Measurements from ENCODE around the gene TSHZ2.

DNA sequence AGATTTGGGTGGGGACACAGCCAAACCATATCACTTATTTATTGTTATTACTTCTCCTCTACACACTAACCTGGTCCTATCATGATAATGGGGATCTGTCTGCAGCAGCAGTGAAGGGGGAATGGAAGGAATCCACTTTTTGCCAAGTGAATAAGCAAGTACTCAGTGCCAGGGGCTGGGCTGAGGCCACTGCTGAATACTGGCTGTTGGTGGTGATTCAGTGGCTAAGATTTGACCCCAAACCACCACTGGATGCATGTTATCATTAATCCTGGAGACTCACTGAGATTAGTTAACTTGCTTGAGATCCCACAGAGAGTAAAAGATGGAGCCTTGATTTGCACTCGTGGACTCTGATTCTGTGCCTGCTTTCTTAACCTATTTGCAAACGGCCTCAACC lies 127.7 kb downstream of the TSHZ2 start:
- TF ChIP-seq CREB1 (IDR thresholded peaks at IDR 0.05; ENCODE audit: low read depth) (no peak), FOXM1 (IDR thresholded peaks at IDR 0.05; ENCODE audit: borderline replicate concordance, low read depth) (no peak), RAD21 (IDR thresholded peaks at IDR 0.05; ENCODE audit: low read depth) (no peak)
- TF ChIP-seq, protein P1, sequence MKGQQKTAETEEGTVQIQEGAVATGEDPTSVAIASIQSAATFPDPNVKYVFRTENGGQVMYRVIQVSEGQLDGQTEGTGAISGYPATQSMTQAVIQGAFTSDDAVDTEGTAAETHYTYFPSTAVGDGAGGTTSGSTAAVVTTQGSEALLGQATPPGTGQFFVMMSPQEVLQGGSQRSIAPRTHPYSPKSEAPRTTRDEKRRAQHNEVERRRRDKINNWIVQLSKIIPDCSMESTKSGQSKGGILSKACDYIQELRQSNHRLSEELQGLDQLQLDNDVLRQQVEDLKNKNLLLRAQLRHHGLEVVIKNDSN (IDR thresholded peaks at IDR 0.05) = no peak
- TF ChIP-seq, protein P2, sequence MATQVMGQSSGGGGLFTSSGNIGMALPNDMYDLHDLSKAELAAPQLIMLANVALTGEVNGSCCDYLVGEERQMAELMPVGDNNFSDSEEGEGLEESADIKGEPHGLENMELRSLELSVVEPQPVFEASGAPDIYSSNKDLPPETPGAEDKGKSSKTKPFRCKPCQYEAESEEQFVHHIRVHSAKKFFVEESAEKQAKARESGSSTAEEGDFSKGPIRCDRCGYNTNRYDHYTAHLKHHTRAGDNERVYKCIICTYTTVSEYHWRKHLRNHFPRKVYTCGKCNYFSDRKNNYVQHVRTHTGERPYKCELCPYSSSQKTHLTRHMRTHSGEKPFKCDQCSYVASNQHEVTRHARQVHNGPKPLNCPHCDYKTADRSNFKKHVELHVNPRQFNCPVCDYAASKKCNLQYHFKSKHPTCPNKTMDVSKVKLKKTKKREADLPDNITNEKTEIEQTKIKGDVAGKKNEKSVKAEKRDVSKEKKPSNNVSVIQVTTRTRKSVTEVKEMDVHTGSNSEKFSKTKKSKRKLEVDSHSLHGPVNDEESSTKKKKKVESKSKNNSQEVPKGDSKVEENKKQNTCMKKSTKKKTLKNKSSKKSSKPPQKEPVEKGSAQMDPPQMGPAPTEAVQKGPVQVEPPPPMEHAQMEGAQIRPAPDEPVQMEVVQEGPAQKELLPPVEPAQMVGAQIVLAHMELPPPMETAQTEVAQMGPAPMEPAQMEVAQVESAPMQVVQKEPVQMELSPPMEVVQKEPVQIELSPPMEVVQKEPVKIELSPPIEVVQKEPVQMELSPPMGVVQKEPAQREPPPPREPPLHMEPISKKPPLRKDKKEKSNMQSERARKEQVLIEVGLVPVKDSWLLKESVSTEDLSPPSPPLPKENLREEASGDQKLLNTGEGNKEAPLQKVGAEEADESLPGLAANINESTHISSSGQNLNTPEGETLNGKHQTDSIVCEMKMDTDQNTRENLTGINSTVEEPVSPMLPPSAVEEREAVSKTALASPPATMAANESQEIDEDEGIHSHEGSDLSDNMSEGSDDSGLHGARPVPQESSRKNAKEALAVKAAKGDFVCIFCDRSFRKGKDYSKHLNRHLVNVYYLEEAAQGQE (IDR thresholded peaks at IDR 0.05; ENCODE audit: low read depth) = no peak

Measured in Ishikawa (cell line).